ENCODE data around the gene SLCO1B3. TPM values are rescaled to one million over a fixed set of nuclear protein-coding genes. Genes with fewer than 3 reads are reported as not detected.

SLCO1B3 gene
- total and polyA plus RNA-seq, 2 donors (not counting 3 experiments of a cell fraction or from before 2014, with no cell fraction given), result not detected

GRCh38 chr12:20950248-20950647, 139.7 kb downstream of the SLCO1B3 start:
- intact Hi-C loops (cut with micrococcal nuclease) (loop anchor here (1.0 kb wide), 1 partner anchor 220 kb away; no protein-coding TSS in a partner anchor), dilution Hi-C loops (cut with MboI; ENCODE audit: extremely low pct_ligation_motif_present, low sequenced_read_pairs) (no loop called here)
- no peaks in the 10 kb centered on the region for H3K9me1 ChIP-seq (replicated peaks; ENCODE audit: control insufficient read depth, extremely low read depth, insufficient read depth, low read length)
- H4K20me1 ChIP-seq (replicated peaks; ENCODE audit: control insufficient read depth, extremely low read depth, insufficient read depth, low read length), result no peaks in the 10 kb centered on the region
- no TSS peak for BruUV-seq (replicated peaks)
- TF ChIP-seq EZH2 (IDR thresholded peaks at IDR 0.05; ENCODE audit: borderline replicate concordance, low read depth, low read length, severe bottlenecking), result no peak
- TF ChIP-seq, protein P1, sequence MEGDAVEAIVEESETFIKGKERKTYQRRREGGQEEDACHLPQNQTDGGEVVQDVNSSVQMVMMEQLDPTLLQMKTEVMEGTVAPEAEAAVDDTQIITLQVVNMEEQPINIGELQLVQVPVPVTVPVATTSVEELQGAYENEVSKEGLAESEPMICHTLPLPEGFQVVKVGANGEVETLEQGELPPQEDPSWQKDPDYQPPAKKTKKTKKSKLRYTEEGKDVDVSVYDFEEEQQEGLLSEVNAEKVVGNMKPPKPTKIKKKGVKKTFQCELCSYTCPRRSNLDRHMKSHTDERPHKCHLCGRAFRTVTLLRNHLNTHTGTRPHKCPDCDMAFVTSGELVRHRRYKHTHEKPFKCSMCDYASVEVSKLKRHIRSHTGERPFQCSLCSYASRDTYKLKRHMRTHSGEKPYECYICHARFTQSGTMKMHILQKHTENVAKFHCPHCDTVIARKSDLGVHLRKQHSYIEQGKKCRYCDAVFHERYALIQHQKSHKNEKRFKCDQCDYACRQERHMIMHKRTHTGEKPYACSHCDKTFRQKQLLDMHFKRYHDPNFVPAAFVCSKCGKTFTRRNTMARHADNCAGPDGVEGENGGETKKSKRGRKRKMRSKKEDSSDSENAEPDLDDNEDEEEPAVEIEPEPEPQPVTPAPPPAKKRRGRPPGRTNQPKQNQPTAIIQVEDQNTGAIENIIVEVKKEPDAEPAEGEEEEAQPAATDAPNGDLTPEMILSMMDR (IDR thresholded peaks at IDR 0.05; ENCODE audit: extremely low read depth in 1 of 2, insufficient read depth in 1 of 2, low read depth in 1 of 2, low read length in 2 of 2), result peak; percentile 37 to 41
- no peak overlapping the region for H3K4me2 ChIP-seq (ENCODE audit: insufficient read depth, low read length)
- H2AFZ ChIP-seq (ENCODE audit: low read depth, low read length), result no peak overlapping the region
- H3K4me1 ChIP-seq (ENCODE audit: control insufficient read depth, extremely low read depth, insufficient read depth, low read length), result no peaks in the 10 kb centered on the region
- DNase-seq (ENCODE audit: low read depth, low spot score) (peak; percentile 46), FAIRE-seq (peak; percentile 38)
- no peak overlapping the region for H3K27ac ChIP-seq (ENCODE audit: insufficient read depth, low read depth, low read length)
- POLR2A ChIA-PET, result no interaction called here
- H3K36me3 ChIP-seq (ENCODE audit: control insufficient read depth in 2 of 2, extremely low read depth in 1 of 2, insufficient read depth in 2 of 2, low read length in 2 of 2), result no peaks in the 10 kb centered on the region
- peaks cover 0 to 2% of the 10 kb centered on the region in 2 experiments for H3K27me3 ChIP-seq (ENCODE audit: control insufficient read depth in 2 of 2, insufficient read depth in 2 of 2, low read length in 2 of 2)
- H3K4me3 ChIP-seq (replicated peaks in 1 of 3; ENCODE audit: insufficient read depth in 1 of 3, low read depth in 1 of 3, low read length in 3 of 3), result no peak overlapping the region
- no peaks in the 10 kb centered on the region for H3K9me3 ChIP-seq (replicated peaks; ENCODE audit: control insufficient read depth, insufficient read depth, low read length)
- H3K79me2 ChIP-seq (ENCODE audit: control insufficient read depth, insufficient read depth, low read length), result no peaks in the 10 kb centered on the region
- no peak overlapping the region for H3K9ac ChIP-seq (replicated peaks; ENCODE audit: extremely low read depth, insufficient read depth, low read length)
- CTCF ChIA-PET, result interaction anchor here (0.6 to 1.8 kb wide), 15 partner anchors 10 to 730 kb away, joined by 3 to 5 read pairs (median 3); no protein-coding TSS in a partner anchor

DNA sequence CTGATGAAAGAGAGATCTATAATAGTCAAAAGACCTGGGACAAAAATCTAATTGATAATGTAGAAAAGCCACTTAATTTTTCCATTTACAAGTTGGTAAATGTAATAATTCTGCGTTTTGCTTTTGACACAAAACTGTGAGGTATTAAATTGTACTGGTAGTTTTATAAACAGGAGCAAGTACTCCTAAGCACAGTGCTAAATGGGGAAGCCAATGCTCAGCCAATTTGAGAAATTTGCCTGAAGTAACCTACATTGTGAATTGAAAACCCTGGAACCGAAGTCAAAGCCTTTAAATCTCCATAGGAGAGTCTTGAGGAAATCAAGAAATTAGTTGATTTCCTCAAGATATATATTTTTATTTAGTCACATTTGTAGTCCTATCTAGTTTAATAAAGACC, 152.8 kb downstream of the SLCO1B3 start:
- FAIRE-seq (no peak), DNase-seq (ENCODE audit: low read depth, low spot score) (no peak)
- H3K27me3 ChIP-seq (ENCODE audit: control insufficient read depth in 2 of 2, insufficient read depth in 2 of 2, low read length in 2 of 2), result no peaks in the 10 kb centered on the region
- dilution Hi-C loops (cut with MboI; ENCODE audit: extremely low pct_ligation_motif_present, low sequenced_read_pairs), result no loop called here
- H3K9me1 ChIP-seq (replicated peaks; ENCODE audit: control insufficient read depth, extremely low read depth, insufficient read depth, low read length), result no peaks in the 10 kb centered on the region
- no peak overlapping the region for H3K9ac ChIP-seq (replicated peaks; ENCODE audit: extremely low read depth, insufficient read depth, low read length)
- no TSS peak for BruUV-seq (replicated peaks)
- no peak overlapping the region for H3K4me3 ChIP-seq (replicated peaks in 1 of 3; ENCODE audit: insufficient read depth in 1 of 3, low read depth in 1 of 3, low read length in 3 of 3)
- H3K27ac ChIP-seq (ENCODE audit: insufficient read depth, low read depth, low read length), result no peak overlapping the region
- no peaks in the 10 kb centered on the region for H4K20me1 ChIP-seq (replicated peaks; ENCODE audit: control insufficient read depth, extremely low read depth, insufficient read depth, low read length)
- H3K9me3 ChIP-seq (replicated peaks; ENCODE audit: control insufficient read depth, insufficient read depth, low read length), result no peaks in the 10 kb centered on the region
- H3K79me2 ChIP-seq (ENCODE audit: control insufficient read depth, insufficient read depth, low read length), result no peaks in the 10 kb centered on the region
- TF ChIP-seq JUN (IDR thresholded peaks at IDR 0.05; ENCODE audit: borderline replicate concordance, insufficient read depth, insufficient read length, low read depth), result no peak
- TF ChIP-seq POLR2A (IDR thresholded peaks at IDR 0.05; ENCODE audit: low read depth, low read length), result no peak
- TF ChIP-seq, protein P1 (IDR thresholded peaks at IDR 0.05; ENCODE audit: extremely low read depth in 1 of 2, insufficient read depth in 1 of 2, low read depth in 1 of 2, low read length in 2 of 2), result no peak
- TF ChIP-seq POLR2AphosphoS5 (IDR thresholded peaks at IDR 0.05; ENCODE audit: insufficient read depth, low read depth, low read length), result no peak
- TF ChIP-seq MYC (IDR thresholded peaks at IDR 0.05; ENCODE audit: low read depth, low read length), result no peak
- no peak for TF ChIP-seq GATA2 (IDR thresholded peaks at IDR 0.05; ENCODE audit: insufficient read depth, insufficient read length, low read depth, low read length)
- TF ChIP-seq EZH2 (IDR thresholded peaks at IDR 0.05; ENCODE audit: borderline replicate concordance, low read depth, low read length, severe bottlenecking), result no peak
- H3K36me3 ChIP-seq (ENCODE audit: control insufficient read depth in 2 of 2, extremely low read depth in 1 of 2, insufficient read depth in 2 of 2, low read length in 2 of 2), result no peaks in the 10 kb centered on the region
- no peak overlapping the region for H2AFZ ChIP-seq (ENCODE audit: low read depth, low read length)
- CTCF ChIA-PET, result interaction anchor here (1.2 kb wide), 1 partner anchor 13 kb away, joined by 3 read pairs; no protein-coding TSS in a partner anchor
- POLR2A ChIA-PET, result no interaction called here
- no peaks in the 10 kb centered on the region for H3K4me1 ChIP-seq (ENCODE audit: control insufficient read depth, extremely low read depth, insufficient read depth, low read length)
- intact Hi-C loops (cut with micrococcal nuclease), result no loop called here
- H3K4me2 ChIP-seq (ENCODE audit: insufficient read depth, low read length), result no peak overlapping the region

All from endothelial cell of umbilical vein (primary cell).